ENCODE results near the gene PTPN20. TPM values are rescaled to one million over a fixed set of nuclear protein-coding genes. Genes with fewer than 3 reads are reported as not detected.
"Not testable (repeated sequence)": the region's sequence is repeated elsewhere in the genome, so short reads cannot be mapped to it uniquely, and the experiment has no call there.

PTPN20 gene
- total RNA-seq, 1 donor from 2014 or later = 0.26 TPM

- DNase-seq (ENCODE audit: low read depth, low spot score) = not testable (repeated sequence)
Observed at GRCh38 chr10:46952540-46952939, 41.3 kb downstream of the PTPN20 start.

- not testable (repeated sequence) for DNase-seq (ENCODE audit: low read depth, low spot score)
Observed at GRCh38 chr10:46960742-46961141, 49.5 kb downstream of the PTPN20 start.

GRCh38 chr10:46963356-46963755 lies 52.1 kb downstream of the PTPN20 start:
- DNase-seq (ENCODE audit: low read depth, low spot score) = not testable (repeated sequence)

- not testable (repeated sequence) for DNase-seq (ENCODE audit: low read depth, low spot score)
Observed at GRCh38 chr10:46967013-46967412, 55.8 kb downstream of the PTPN20 start.

GRCh38 chr10:46980223-46980622 lies 69.0 kb downstream of the PTPN20 start:
- DNase-seq (ENCODE audit: low read depth, low spot score) = not testable (repeated sequence)

- DNase-seq (ENCODE audit: low read depth, low spot score) = not testable (repeated sequence)
Observed at GRCh38 chr10:46987233-46987924, 76.2 kb downstream of the PTPN20 start.

GRCh38 chr10:46992803-46993561 lies 81.8 kb downstream of the PTPN20 start:
- DNase-seq (ENCODE audit: low read depth, low spot score) = no peak

GRCh38 chr10:46995234-46995633 lies 84.0 kb downstream of the PTPN20 start:
- no peak for DNase-seq (ENCODE audit: low read depth, low spot score)

GRCh38 chr10:46998192-46998591 lies 87.0 kb downstream of the PTPN20 start:
- no peak for DNase-seq (ENCODE audit: low read depth, low spot score)

- no peak for DNase-seq (ENCODE audit: low read depth, low spot score)
Observed at GRCh38 chr10:46998595-46998994, 87.4 kb downstream of the PTPN20 start.

GRCh38 chr10:46999217-46999616 lies 88.0 kb downstream of the PTPN20 start:
- no peak for DNase-seq (ENCODE audit: low read depth, low spot score)

GRCh38 chr10:47008769-47009168 lies 97.5 kb downstream of the PTPN20 start:
- DNase-seq (ENCODE audit: low read depth, low spot score) = no peak

GRCh38 chr10:47009215-47009838 lies 98.1 kb downstream of the PTPN20 start:
- DNase-seq (ENCODE audit: low read depth, low spot score) = no peak

- DNase-seq (ENCODE audit: low read depth, low spot score) = no peak
Observed at GRCh38 chr10:47010036-47010435, 98.8 kb downstream of the PTPN20 start.

GRCh38 chr10:47012214-47012613 lies 101.0 kb downstream of the PTPN20 start:
- no peak for DNase-seq (ENCODE audit: low read depth, low spot score)

- no peak for DNase-seq (ENCODE audit: low read depth, low spot score)
Observed at GRCh38 chr10:47013507-47014154, 102.4 kb downstream of the PTPN20 start.

GRCh38 chr10:47015404-47015803 lies 104.2 kb downstream of the PTPN20 start:
- DNase-seq (ENCODE audit: low read depth, low spot score) = no peak

- DNase-seq (ENCODE audit: low read depth, low spot score) = no peak
Observed at GRCh38 chr10:47016564-47016963, 105.3 kb downstream of the PTPN20 start.

GRCh38 chr10:47018026-47018735 lies 107.0 kb downstream of the PTPN20 start:
- no peak for DNase-seq (ENCODE audit: low read depth, low spot score)

- no peak for DNase-seq (ENCODE audit: low read depth, low spot score)
Observed at GRCh38 chr10:47019155-47020145, 108.2 kb downstream of the PTPN20 start.

All from pulmonary artery endothelial cell (primary cell).